ENCODE data around the gene NAPSA.

NAPSA gene

GRCh38 chr19:50310759-50311465 is 54.5 kb downstream of the NAPSA start:
- in situ Hi-C loops (cut with HindIII; ENCODE audit: low sequenced_read_pairs) = no loop called here
- no peak for TF ChIP-seq CTCF (IDR thresholded peaks at IDR 0.05; ENCODE audit: low read depth, low read length)
- DNase-seq (ENCODE audit: low read depth, low spot score) = no peak
- no peak overlapping the region for H3K4me3 ChIP-seq (ENCODE audit: low read depth, low read length)

DNA sequence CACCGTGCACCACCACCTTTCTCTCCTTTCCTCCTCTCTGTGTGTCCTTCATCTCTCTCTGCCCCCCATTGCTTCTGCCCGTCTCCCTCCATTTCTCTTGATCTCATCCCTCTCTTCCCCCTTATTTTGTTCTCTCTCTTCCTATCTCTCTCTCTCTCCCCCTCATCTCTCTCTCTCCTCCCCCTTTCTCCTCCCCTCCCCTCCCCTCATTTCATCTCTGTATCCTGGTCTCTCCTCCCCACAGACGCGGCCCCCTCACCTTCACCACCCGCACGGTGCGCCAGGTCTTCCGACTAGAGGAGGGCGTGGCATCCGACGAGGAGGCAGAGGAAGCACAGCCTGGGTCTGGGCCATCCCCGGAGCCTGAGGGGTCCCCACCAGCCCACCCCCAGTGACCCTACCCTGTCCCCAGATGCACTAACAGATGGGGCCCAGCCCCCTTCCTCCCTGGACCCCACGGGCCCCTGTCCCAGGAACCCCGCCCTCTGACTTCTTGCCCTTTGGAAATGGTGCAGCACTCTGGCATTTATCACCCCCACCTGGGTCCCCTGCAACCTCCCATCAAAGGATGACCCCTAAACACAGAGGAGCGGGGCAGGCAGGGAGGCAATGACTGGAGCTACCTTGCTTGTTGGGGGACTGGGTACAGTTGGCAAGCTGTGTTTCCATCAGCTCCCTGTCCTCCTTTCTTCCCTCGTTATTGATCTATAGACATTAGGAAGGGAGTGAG is 55.9 kb downstream of the NAPSA start:
- in situ Hi-C loops (cut with HindIII; ENCODE audit: low sequenced_read_pairs) = no loop called here
- H3K4me3 ChIP-seq (ENCODE audit: low read depth, low read length) = no peak overlapping the region
- TF ChIP-seq CTCF (IDR thresholded peaks at IDR 0.05; ENCODE audit: low read depth, low read length) = no peak

GRCh38 chr19:50308991-50309390 is 56.4 kb downstream of the NAPSA start:
- TF ChIP-seq CTCF (IDR thresholded peaks at IDR 0.05; ENCODE audit: low read depth, low read length) = no peak
- in situ Hi-C loops (cut with HindIII; ENCODE audit: low sequenced_read_pairs) = no loop called here
- no peak overlapping the region for H3K4me3 ChIP-seq (ENCODE audit: low read depth, low read length)
- no peak for DNase-seq (ENCODE audit: low read depth, low spot score)

More for the DNA sequence above, 55.9 kb downstream of the NAPSA start:
- no peak for DNase-seq (ENCODE audit: low read depth, low spot score)
